Measurements from ENCODE around the gene TSPAN8.

DNA sequence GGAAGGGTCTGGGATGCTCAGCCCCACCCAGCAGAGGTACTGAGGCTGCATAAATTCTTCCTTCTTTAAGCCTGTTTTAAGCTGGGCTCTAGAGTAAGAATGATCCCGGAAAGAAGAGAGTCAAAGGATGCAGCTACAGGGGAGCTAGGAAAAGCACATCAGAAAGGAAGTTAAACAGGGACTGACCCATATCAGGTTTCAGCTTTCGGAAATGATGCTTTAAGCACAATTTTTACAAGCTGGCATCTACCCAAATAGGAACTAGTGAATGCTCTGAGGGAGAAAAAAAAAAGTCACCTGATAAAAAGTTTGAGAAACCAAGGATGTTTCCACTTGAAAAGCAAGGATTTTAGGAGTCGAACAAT is 22.0 kb downstream of the TSPAN8 start:
- TF ChIP-seq TAF1 (IDR thresholded peaks at IDR 0.05; ENCODE audit: low read depth, low read length) (no peak), POLR2AphosphoS5 (IDR thresholded peaks at IDR 0.05; ENCODE audit: low read depth, low read length) (no peak), POLR2A (IDR thresholded peaks at IDR 0.05; ENCODE audit: low read depth, low read length) (no peak), SPI1 (IDR thresholded peaks at IDR 0.05; ENCODE audit: low read depth, low read length) (no peak)
